Ascending aorta (tissue), 2 donors: Measurements from ENCODE around the gene TMEM151A. TPM values are rescaled to one million over a fixed set of nuclear protein-coding genes. Genes with fewer than 3 reads are reported as not detected.

Source experiments
- DNase-seq, 2 donors: peaks; one replicate each; pipeline ENCODE4 v3.0.0-alpha.2; 2019; ENCODE audit warnings: low spot score in 2 of 2
- H3K27ac ChIP-seq, 2 donors: fragments of 200-600 bp; sonication (generic); one replicate each; pipeline ENCODE4 v1.5.1; 2016 to 2017; ENCODE audit warnings: mild to moderate bottlenecking in 1 of 2
- H3K27me3 ChIP-seq: fragments of 200-600 bp; sonication (generic); one replicate; pipeline ENCODE4 v1.5.1; 2017
- H3K36me3 ChIP-seq, 2 donors: fragments of 200-600 bp; sonication (generic); one replicate each; pipeline ENCODE4 v1.5.1; 2016
- H3K4me1 ChIP-seq, 2 donors: fragments of 200-600 bp; sonication (generic); one replicate each; pipeline ENCODE4 v1.5.1; 2016 to 2017; ENCODE audit warnings: mild to moderate bottlenecking in 1 of 2
- H3K4me3 ChIP-seq, 2 donors: fragments of 200-600 bp; sonication (generic); one replicate each; pipeline ENCODE4 v1.5.1; 2016 to 2017; ENCODE audit warnings: mild to moderate bottlenecking in 1 of 2
- H3K9me3 ChIP-seq, 2 donors: fragments of 200-600 bp; sonication (generic); one replicate each; pipeline ENCODE4 v1.5.1; 2016
- CTCF ChIP-seq, 3 experiments: fragments of 200-600 bp in 2 of 3; fragments of 450-650 bp in 1 of 3; sonication (generic) in 2 of 3; IDR thresholded peaks; one replicate each; pipeline ENCODE4 v1.5.1; 2016 to 2019; ENCODE audit warnings: antibody characterized with exemption in 3 of 3, mild to moderate bottlenecking in 1 of 3, moderate library complexity in 1 of 3
- intact Hi-C: fragments of 100-400 bp; cut with DNase I; formaldehyde crosslinking; loops from one replicate; pipeline ENCODE4 v1.15.1; 2023
- total RNA-seq: library from RNA; depleted of rRNA; stranded (reverse); fragments of >200 nt; gene quantifications from one replicate; pipeline ENCODE4 v1.1.0, GENCODE V29; 2016

The TMEM151A gene
- total RNA-seq, 1 donor from 2014 or later, result 3.6 TPM

DNA sequence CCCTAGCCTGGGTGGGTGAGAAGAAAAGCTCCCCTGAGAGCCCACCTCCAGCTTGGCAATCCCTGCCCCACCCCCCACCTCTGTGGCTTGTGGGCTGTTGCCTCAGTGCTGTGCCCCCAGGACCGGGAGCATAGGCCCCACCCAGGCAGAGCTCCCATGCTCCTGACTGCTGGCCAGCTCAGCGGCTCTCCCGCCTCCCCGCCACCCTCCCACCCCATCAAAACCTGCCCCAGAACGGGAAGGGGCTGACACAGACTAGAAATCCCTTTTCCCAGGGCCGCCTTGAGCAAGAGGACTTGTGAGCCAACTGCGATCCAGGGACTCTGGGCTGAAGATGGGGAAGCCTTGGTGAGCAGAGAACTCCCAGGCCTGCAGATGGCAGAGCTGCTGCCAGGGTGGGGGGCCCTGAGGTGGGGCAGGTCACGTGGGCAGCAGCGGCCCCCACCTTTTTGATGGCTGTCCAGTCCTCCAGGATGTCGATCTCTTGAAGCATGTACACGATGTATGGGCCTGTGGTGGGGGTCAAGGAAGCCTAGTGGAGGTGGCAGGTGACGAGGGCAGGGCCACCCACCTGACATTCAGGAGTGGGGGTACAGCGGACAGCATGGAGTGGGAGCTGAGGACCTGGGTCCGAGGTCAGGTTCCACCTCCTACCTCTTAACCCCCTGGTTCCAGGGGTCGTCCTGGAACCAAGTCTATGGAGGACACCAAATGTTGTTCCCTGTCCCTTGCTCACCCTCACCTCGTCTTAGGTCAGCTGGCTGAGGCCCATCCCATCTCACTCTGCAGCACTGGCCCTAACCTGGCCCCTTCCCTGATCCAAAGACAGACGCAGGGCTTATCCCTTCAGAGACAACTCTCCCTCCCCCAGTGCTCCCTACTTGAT is 46.8 kb downstream of the TMEM151A start:
- peaks cover 37 to 41% of the 10 kb centered on the region in 2 donors for H3K36me3 ChIP-seq
- DNase-seq, result no peak
- no peaks in the 10 kb centered on the region for H3K9me3 ChIP-seq
- H3K4me3 ChIP-seq, result no peak overlapping the region
- TF ChIP-seq CTCF (IDR thresholded peaks at IDR 0.05), result no peak
- H3K27ac ChIP-seq, result no peak overlapping the region
- intact Hi-C loops, result no loop called here
- no peaks in the 10 kb centered on the region for H3K27me3 ChIP-seq
- H3K4me1 ChIP-seq, result peaks cover 13 to 24% of the 10 kb centered on the region in 2 donors

GRCh38 chr11:66339162-66339675 is 47.5 kb downstream of the TMEM151A start:
- no peak for TF ChIP-seq CTCF (IDR thresholded peaks at IDR 0.05)
- Histone ChIP-seq H3K36me3 (peaks cover 37 to 41% of the 10 kb centered on the region in 2 donors), H3K4me1 (peaks cover 14 to 31% of the 10 kb centered on the region in 2 donors), H3K4me3 (no peak overlapping the region), H3K27me3 (no peaks in the 10 kb centered on the region), H3K27ac (no peak overlapping the region), H3K9me3 (no peaks in the 10 kb centered on the region)
- intact Hi-C loops, result no loop called here
- DNase-seq, result no peak

DNA sequence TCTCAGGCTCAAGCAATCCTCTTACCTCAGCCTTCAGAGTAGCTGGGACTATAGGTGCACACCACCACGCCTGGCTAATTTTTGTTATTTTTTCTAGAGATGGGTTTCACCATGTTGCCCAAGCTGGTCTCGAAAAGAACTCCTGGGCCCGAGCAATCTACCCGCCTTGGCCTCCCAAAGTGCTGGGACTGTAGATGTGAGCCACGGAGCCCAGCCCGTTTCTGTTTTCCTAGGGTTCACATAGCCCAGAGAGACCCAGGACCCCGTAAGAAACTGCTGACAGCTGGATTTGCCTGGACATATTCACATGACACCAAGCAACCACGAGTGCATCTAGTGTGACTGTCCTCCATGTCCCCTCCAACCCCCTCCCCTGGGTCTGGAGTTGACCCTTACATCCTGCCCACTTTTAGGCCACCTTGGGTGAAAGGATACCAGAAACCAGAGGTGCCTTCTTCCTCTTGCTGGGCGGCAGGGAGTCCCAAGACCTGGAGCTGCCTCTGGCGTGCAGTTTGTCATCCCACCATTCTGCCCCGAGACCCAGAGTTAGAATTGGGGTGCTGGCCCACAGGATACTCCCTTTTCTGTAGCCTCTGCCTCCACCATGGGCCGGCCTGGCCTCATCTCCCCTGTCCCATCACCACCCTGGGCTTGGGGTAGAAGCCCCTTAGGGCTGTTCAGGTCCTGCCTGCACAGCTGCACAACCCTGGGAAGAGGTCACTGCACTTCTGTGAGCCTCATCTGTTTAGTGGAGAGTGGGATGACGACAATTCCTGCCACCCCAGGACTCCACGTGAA is 48.2 kb downstream of the TMEM151A start:
- peaks cover 17 to 31% of the 10 kb centered on the region in 2 donors for H3K4me1 ChIP-seq
- no peak overlapping the region for H3K27ac ChIP-seq
- intact Hi-C loops, result no loop called here
- no peak for TF ChIP-seq CTCF (IDR thresholded peaks at IDR 0.05)
- H3K4me3 ChIP-seq, result no peak overlapping the region
- H3K36me3 ChIP-seq, result peaks cover 37 to 41% of the 10 kb centered on the region in 2 donors
- H3K9me3 ChIP-seq, result no peaks in the 10 kb centered on the region
- DNase-seq, result no peak
- H3K27me3 ChIP-seq, result no peaks in the 10 kb centered on the region

DNA sequence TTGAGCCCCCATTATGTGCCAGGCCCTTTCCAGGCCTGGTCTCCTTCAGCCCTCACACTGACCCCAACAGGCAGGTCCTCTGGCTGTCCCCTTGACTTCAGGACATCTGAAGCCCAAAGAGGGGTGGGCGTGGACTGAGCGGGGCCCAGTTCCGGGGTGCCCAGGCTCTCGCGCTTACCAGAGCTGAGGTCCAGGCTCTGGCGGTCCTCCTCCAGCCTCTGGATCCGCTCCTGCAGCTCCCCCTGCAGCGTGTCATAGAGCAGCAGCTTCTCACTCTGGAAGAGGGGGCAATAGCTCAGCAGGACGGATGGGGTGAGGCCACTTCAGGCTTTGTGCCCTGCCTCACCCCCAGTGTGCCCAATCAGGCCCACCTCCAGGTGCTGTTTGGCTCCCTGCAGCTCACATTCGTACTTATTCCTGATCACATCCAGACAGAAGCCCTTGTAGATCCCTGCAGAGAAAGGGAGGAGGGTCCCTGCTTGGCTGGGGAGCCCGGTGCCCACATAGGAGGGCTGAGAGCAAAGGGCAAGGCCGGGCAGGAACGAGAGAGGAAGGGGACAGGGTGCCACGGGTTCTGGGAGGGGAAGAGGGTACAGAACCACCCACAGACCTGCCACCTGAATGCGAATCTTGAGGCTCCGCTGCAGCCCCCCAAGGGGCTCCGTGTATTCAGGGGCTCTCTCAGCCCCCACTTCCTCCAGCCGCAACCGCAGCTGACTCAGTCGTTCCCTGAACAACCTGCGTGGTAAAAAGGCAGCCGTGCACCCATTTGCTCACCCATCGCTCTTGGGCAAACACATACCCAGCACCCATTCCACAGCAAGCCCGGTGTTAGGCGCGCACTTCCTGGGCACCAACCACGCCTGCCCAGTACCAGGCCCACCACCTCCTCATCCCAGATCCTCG is 49.2 kb downstream of the TMEM151A start:
- peaks cover 37 to 41% of the 10 kb centered on the region in 2 donors for H3K36me3 ChIP-seq

More for the DNA sequence above, 49.2 kb downstream of the TMEM151A start:
- H3K4me3 ChIP-seq, result no peak overlapping the region
- intact Hi-C loops, result no loop called here
- no peaks in the 10 kb centered on the region for H3K9me3 ChIP-seq
- DNase-seq, result no peak
- no peaks in the 10 kb centered on the region for H3K27me3 ChIP-seq
- H3K27ac ChIP-seq, result no peak overlapping the region
- no peak for TF ChIP-seq CTCF (IDR thresholded peaks at IDR 0.05)
- H3K4me1 ChIP-seq, result peaks cover 11 to 27% of the 10 kb centered on the region in 2 donors
